SK-MEL-5 (cell line): ENCODE results near the gene OR51F1. TPM values are rescaled to one million over a fixed set of nuclear protein-coding genes. Genes with fewer than 3 reads are reported as not detected.
A peak's percentile ranks its signal among the peaks of the same experiment; 100 is the strongest.
"Not testable (repeated sequence)": the region's sequence is repeated elsewhere in the genome, so short reads cannot be mapped to it uniquely, and the experiment has no call there.

Experiments
- DNase-seq: peaks from one replicate; pipeline ENCODE4 v3.0.0-alpha.2; 2016; ENCODE audit warnings: low read depth, low spot score
- in situ Hi-C: cut with HindIII; loops from 2 replicates; pipeline ENCODE4 v1.10.0; 2016; ENCODE audit warnings: low sequenced_read_pairs, high pct_unique_total_duplicates, low pct_unique_long_range_greater_than_20kb
- polyA plus RNA-seq, 2 experiments: library from polyadenylated mRNA; depleted of rRNA; stranded (reverse); fragments of >200 nt; gene quantifications; 2 replicates each; pipeline ENCODE4 v1.2.3, GENCODE V29; 2015
- total RNA-seq: library from RNA; depleted of rRNA; stranded (reverse); fragments of >200 nt; shearing (Covaris generic); gene quantifications from 2 replicates; pipeline ENCODE4 v1.2.3, GENCODE V29; 2014; rRNA removed

The OR51F1 gene
- total RNA-seq, result not detected in 2 replicates
- not detected in 2 replicates for polyA plus RNA-seq (2015; cell fraction: cytosol; rRNA removed)
- not detected in 2 replicates for polyA plus RNA-seq (2015; cell fraction: nucleus; rRNA removed)

DNA sequence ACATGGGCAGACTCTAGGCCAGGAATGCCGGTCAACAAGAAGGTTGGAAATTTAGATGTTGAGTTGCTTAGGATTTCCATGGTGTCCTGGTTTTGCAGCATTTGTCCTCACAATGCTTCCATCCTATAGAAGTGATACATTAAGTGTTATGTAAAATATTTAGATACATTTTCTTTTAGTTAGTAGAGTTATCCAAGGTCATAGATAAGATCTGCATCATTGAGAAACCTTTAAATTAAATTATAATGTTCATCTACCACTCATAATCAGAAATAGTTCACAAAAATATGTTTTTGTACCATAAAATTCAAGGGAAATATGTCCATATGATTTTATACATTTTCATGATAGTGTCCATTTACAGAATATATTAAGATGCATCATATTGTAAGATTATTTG lies at the start of gene OR51F1:
OR51F1 (minus strand) TSS at position 101 of the 400 bp plus-strand sequence; CDS start at position 101, 0 bp downstream.
- no peak for DNase-seq
- in situ Hi-C loops, result no loop called here

DNA sequence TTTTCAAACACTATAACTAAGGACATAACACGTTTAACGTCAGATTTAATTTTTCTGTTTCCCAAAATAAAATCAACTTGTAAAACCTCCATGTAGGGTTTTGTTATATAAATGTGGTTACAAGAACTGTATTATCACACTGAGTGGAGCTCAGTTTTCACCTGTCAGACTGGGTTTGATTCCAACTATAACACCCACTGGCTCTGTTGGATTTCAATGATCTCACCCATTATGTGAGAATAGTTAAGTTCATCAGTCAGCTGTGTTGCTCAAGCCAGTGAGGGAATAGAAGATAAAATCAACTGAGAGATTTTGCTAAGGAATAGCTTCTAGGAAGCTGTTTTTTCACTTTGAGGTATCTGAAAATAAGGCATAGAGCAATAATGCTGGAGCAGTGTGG lies 39.5 kb upstream of the OR51F1 start:
- no peak for DNase-seq
- in situ Hi-C loops, result no loop called here

- no peak for DNase-seq
- in situ Hi-C loops, result no loop called here
Observed at GRCh38 chr11:4808476-4808875, 38.7 kb upstream of the OR51F1 start.

- DNase-seq, result no peak
- in situ Hi-C loops, result no loop called here
Observed at GRCh38 chr11:4804280-4804679, 34.5 kb upstream of the OR51F1 start, which contains the start of gene OR52R1. OR52R1 (minus strand) TSS chr11:4804380; CDS start chr11:4804380, 0 bp downstream.

GRCh38 chr11:4801316-4801715 lies 31.6 kb upstream of the OR51F1 start:
- DNase-seq, in situ Hi-C loops: not testable (repeated sequence)

DNA sequence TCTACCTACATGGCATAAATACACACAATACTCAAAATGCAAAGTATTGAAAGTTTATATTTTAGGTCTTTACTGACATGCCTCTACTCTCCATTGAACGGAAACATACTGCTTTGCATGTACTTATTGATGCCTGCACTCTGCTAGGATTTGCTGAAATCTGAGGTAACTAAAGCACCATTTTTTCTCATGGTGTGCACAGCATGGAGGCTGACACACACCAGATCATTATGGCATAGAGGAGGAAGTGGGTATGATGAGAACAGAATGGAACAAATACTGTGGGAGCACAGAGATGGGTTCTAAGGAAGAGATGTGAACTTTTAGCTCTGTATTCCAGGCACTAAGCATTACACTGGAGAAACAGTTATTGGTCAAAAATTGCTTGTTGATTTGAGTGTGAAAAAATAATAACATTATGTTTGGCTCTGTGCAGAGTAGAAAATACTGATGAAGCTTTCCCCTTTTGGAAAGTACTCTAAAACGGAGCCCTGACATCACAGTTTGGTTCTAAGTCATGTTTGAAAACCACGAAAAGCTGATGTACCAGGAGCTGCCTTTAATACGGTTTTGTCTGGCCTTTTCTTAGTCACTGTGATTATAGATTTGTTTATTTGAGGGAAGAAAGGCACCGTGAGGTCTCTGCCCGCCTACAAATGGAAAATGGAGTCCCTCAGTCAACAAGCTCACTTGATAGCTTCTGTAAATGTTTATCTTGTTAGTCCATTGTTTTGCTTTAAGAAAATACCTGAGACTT lies 28.9 kb upstream of the OR51F1 start:
- DNase-seq, result no peak
- in situ Hi-C loops, result no loop called here

DNA sequence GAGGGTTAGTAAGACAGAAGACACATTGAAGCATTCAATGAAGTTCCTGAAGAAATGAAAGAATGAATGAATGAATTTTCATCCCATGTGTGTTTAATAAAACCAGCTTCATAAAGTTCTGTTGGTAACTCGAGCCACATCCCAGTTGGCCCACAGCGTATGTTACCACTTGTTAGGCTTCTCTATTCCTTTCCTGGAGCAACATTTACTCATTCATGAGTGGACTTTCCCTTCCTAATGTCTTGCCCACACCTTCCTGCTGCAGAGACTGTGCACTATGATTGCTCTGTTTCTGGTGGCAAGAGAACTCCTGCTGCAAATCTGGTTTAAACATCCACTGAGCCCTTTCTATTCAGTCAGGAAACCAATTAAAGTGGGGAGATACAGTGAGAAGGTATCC lies 27.5 kb upstream of the OR51F1 start:
- no peak for DNase-seq
- in situ Hi-C loops, result no loop called here

- in situ Hi-C loops, result no loop called here
- DNase-seq, result no peak
Observed at GRCh38 chr11:4782454-4782853, 12.7 kb upstream of the OR51F1 start.

- no peak for DNase-seq
- in situ Hi-C loops, result no loop called here
Observed at GRCh38 chr11:4768094-4768493, 1.6 kb downstream of the OR51F1 start.

DNA sequence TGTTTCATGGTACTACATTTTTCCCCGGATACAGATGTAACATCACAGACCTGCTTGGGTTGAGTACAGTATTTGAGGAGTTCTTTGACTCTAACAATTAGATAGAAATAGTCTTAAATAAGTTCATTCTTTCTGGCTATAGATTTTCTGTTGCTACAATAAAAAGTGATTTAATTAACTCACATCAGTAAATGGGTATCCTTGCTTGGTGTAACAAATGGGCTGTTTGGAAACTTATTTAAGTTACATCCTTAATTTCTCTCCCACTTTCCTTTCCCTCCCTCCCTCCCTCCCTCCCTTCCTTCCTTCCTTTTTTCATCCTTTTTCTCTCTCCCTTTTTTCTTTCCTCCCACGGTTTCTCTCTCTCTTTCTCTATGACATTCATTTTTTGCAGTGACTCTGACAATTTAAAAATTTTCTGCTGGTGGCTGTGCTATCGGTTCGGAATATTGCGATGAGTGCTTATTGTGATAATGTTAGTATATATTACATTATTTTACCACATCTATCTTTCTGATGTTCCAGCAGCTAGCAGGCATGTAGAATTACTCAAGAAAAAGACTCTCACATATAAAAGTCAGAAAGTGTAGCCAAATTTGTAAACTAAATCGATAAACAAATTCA lies 3.2 kb downstream of the OR51F1 start:
- in situ Hi-C loops, result no loop called here
- no peak for DNase-seq

DNA sequence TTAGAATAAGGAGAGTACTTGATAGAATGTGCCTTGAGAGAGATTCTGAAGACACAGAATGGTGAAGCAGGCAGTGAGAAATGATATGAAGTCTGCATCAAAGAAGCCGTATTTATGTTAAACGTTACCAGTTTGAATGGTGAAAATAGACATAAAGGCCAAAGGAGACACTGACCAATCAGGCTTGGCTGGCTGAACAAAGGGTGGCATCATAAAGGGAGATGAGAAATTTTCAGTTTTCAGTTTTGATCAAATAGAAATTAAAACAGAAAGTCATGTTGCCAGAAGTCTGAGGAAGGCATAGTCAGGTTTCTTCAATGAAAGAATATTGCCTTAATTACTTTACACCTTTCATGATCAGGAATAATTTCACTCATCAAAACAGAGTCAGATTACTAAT lies 6.6 kb downstream of the OR51F1 start:
- in situ Hi-C loops, result no loop called here
- DNase-seq, result no peak

DNA sequence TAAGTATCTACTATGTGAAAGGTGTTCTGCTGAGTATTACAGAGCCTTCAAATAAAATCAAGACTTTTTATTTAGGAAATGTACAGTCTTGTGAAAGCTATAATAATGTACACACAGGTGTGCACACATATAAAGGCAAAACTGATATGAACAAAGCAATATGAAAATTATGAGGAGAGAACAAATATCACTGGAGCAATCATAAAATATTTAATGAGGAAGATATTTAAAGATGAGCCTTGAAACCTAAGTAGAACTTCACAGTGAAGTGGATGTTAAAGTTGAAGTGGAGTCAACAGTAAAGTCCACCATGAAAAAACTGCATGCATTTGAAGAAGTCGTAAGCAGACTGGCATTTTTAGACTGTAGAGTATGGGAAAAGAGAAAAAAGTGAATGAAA lies 18.5 kb downstream of the OR51F1 start:
- in situ Hi-C loops, result no loop called here
- no peak for DNase-seq

- no peak for DNase-seq
- in situ Hi-C loops, result no loop called here
Observed at GRCh38 chr11:4748438-4748837, 21.3 kb downstream of the OR51F1 start.

DNA sequence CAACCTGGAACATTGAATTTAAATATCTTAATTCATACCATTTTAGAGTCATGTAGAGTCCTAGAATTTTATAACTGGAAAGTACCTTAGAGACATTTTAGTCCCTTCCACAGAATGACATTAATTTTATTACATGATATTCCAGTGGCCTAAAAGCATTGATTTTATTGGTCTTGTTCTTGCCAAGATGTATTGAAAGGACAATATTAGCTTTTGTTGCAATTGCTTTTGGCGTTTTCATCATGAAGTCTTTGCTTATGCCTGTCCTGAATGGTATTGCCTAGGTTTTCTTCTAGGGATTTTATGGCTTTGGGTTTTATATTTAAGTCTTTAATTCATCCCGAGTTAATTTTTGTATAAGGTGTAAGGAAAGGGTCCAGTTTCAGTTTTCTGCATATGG lies 29.0 kb downstream of the OR51F1 start:
- DNase-seq, result no peak
- in situ Hi-C loops, result no loop called here

DNA sequence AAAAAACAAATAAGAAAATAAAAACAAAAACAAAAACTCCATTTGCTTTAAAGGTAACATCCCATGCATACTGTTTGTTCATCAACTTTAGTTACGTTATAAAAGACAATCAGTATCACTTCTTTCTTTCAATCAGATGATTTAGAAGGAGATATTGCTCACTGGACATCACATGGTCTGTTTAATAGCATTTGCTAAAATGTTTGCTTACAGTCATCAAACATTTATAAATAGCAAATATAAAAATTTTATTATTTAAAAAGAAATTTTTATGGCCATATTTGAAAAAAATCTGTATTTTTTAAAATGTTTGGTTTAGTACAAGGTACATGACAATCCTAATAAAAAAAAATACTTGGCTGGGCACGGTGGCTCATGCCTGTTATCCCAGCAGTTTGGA lies 42.6 kb downstream of the OR51F1 start:
- no peak for DNase-seq
- in situ Hi-C loops, result no loop called here

- DNase-seq, result peak; percentile 45
Observed at GRCh38 chr11:4722616-4723534, 46.9 kb downstream of the OR51F1 start.

More at GRCh38 chr11:4722616-4723534, 46.9 kb downstream of the OR51F1 start:
- in situ Hi-C loops, result not testable (repeated sequence)
